CD14-positive monocyte (primary cell): Measurements from ENCODE around the gene SERTAD3. TPM values are rescaled to one million over a fixed set of nuclear protein-coding genes. Genes with fewer than 3 reads are reported as not detected.
A peak's percentile ranks its signal among the peaks of the same experiment; 100 is the strongest.

ENCODE experiments used
- DNase-seq, 3 donors: peaks; one replicate each; pipeline ENCODE4 v3.0.0-alpha.2; 2011 to 2022
- H2AFZ ChIP-seq: 2 replicates; pipeline ENCODE4 v1.6.0; 2012; ENCODE audit warnings: mild to moderate bottlenecking, low read depth, low read length, inconsistent platforms; ENCODE audit not compliant: insufficient read depth, poor library complexity, severe bottlenecking
- H3K27ac ChIP-seq, 2 donors: 1 replicate in 1 of 2; 2 replicates in 1 of 2; pipeline ENCODE4 v1.5.1; 2012 to 2013; ENCODE audit warnings: low read length in 2 of 2, control low read depth in 1 of 2, inconsistent platforms in 1 of 2, low read depth in 1 of 2, mild to moderate bottlenecking in 1 of 2
- H3K27me3 ChIP-seq, 2 donors: one replicate each; pipeline versions ENCODE4 v1.6.0 to v1.6.1; 2011 to 2013; ENCODE audit warnings: low read length in 2 of 2; ENCODE audit not compliant: control insufficient read depth in 2 of 2, insufficient read depth in 2 of 2
- H3K36me3 ChIP-seq, 2 donors: replicated peaks in 1 of 2; 1 replicate in 1 of 2; 2 replicates in 1 of 2; pipeline versions ENCODE4 v1.5.1 to v1.6.1; 2012 to 2013; ENCODE audit warnings: low read length in 2 of 2, control low read depth in 1 of 2, inconsistent platforms in 1 of 2, mild to moderate bottlenecking in 1 of 2; ENCODE audit not compliant: insufficient read depth in 2 of 2, control insufficient read depth in 1 of 2
- H3K4me1 ChIP-seq, 2 donors: 1 replicate in 1 of 2; 2 replicates in 1 of 2; pipeline versions ENCODE4 v1.5.1 to v1.6.1; 2012 to 2013; ENCODE audit warnings: low read length in 2 of 2, control low read depth in 1 of 2, inconsistent platforms in 1 of 2, mild to moderate bottlenecking in 1 of 2, moderate library complexity in 1 of 2; ENCODE audit not compliant: insufficient read depth in 2 of 2, control insufficient read depth in 1 of 2
- H3K4me2 ChIP-seq: replicated peaks from 2 replicates; pipeline ENCODE3; 2012; ENCODE audit warnings: low read length, moderate library complexity, mild to moderate bottlenecking; ENCODE audit not compliant: poor library complexity, severe bottlenecking; ENCODE audit errors: extremely low read depth
- H3K4me3 ChIP-seq, 3 experiments: fragments of 200-600 bp in 1 of 3; sonication (generic) in 1 of 3; replicated peaks in 1 of 3; 1 replicate in 2 of 3; 2 replicates in 1 of 3; pipeline ENCODE4 v1.5.1; 2011 to 2013; ENCODE audit warnings: low read length in 3 of 3, mild to moderate bottlenecking in 3 of 3, control low read depth in 2 of 3, low read depth in 2 of 3, inconsistent platforms in 1 of 3, moderate library complexity in 1 of 3
- H3K79me2 ChIP-seq: 2 replicates; pipeline ENCODE4 v1.6.0; 2012; ENCODE audit warnings: mild to moderate bottlenecking, control low read depth, inconsistent platforms, low read length, moderate library complexity; ENCODE audit not compliant: insufficient read depth
- H3K9ac ChIP-seq: 2 replicates; pipeline ENCODE4 v1.6.0; 2017; ENCODE audit warnings: low read length, mild to moderate bottlenecking; ENCODE audit not compliant: insufficient read depth, poor library complexity, severe bottlenecking
- H3K9me3 ChIP-seq, 2 donors: replicated peaks in 1 of 2; 1 replicate in 1 of 2; 2 replicates in 1 of 2; pipeline versions ENCODE4 v1.5.1 to v1.6.1; 2012 to 2013; ENCODE audit warnings: low read length in 2 of 2, control low read depth in 1 of 2; ENCODE audit not compliant: control insufficient read depth in 1 of 2, insufficient read depth in 1 of 2
- H4K20me1 ChIP-seq: 2 replicates; pipeline ENCODE4 v1.6.0; 2012; ENCODE audit warnings: mild to moderate bottlenecking, low read length, control low read depth, moderate library complexity; ENCODE audit not compliant: insufficient read depth
- H3K27ac Mint-ChIP-seq, 7 donors: one replicate each; pipeline ENCODE4 v1.8.0; 2020; ENCODE audit warnings: mild to moderate bottlenecking in 7 of 7, mixed read lengths in 7 of 7, moderate library complexity in 6 of 7, inconsistent platforms in 2 of 7
- H3K27me3 Mint-ChIP-seq, 3 donors: one replicate each; pipeline ENCODE4 v1.8.0; 2021 to 2022; ENCODE audit warnings: low read depth in 3 of 3, mild to moderate bottlenecking in 3 of 3, mixed read lengths in 3 of 3, moderate library complexity in 3 of 3, inconsistent platforms in 1 of 3
- H3K36me3 Mint-ChIP-seq, 2 donors: one replicate each; pipeline ENCODE4 v1.8.0; 2020; ENCODE audit warnings: mixed read lengths in 2 of 2, inconsistent platforms in 1 of 2, mild to moderate bottlenecking in 1 of 2
- H3K4me1 Mint-ChIP-seq: one replicate; pipeline ENCODE4 v1.8.0; 2020; ENCODE audit warnings: mild to moderate bottlenecking, mixed read lengths
- H3K4me3 Mint-ChIP-seq, 2 donors: one replicate each; pipeline ENCODE4 v1.8.0; 2020; ENCODE audit warnings: mild to moderate bottlenecking in 2 of 2, mixed read lengths in 2 of 2, moderate library complexity in 1 of 2
- H3K9me3 Mint-ChIP-seq, 7 donors: one replicate each; pipeline ENCODE4 v1.8.0; 2020 to 2022; ENCODE audit warnings: mixed read lengths in 7 of 7, mild to moderate bottlenecking in 6 of 7, moderate library complexity in 6 of 7, inconsistent platforms in 2 of 7
- WGBS: methylation state at CpG from one replicate; pipeline ENCODE4 v1.1.5; 2013; ENCODE audit warnings: missing lambda C conversion rate; ENCODE audit not compliant: insufficient coverage; 5-methylcytosine and 5-hydroxymethylcytosine counted together
- intact Hi-C, 2 donors: fragments of 100-400 bp; cut with micrococcal nuclease; formaldehyde crosslinking; loops; one replicate each; pipeline versions ENCODE4 v1.15.0 to v1.15.1; 2023
- polyA plus RNA-seq, 3 donors: library from polyadenylated mRNA; depleted of rRNA in 1 of 3; unstranded in 2 of 3; stranded (reverse) in 1 of 3; fragments of 300-500 nt in 2 of 3; fragments of >200 nt in 1 of 3; fragmentation: Illumina TruSeq in 2 of 3; gene quantifications; 1 replicate in 2 of 3; 2 replicates in 1 of 3; pipeline ENCODE4 v1.2.3, GENCODE V29; 2012 to 2021
- TF ChIP-seq, protein P1 (sequence below): fragments of 200-600 bp; IDR thresholded peaks from one replicate; pipeline ENCODE4 v1.8.0; 2022; ENCODE audit warnings: antibody characterized with exemption, mild to moderate bottlenecking

SERTAD3 gene
- polyA plus RNA-seq, 3 donors = 30.4 to 57.2 (median 49.4) TPM

DNA sequence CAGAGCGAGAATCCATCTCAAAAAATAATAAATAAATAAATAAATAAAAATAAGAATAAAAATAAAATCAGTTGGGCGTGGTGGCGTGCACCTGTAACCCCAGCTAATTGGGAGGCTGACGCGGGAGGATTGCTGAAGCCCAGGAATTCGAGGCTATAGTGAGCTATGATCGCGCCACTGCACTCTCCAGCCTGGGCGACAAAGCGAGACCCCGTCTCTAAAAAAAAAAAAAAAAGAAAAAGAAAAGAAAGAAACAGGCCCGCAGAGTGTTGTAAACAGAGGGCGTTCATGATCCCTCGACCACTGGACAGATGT lies 23.7 kb downstream of the SERTAD3 start:
- H3K4me2 ChIP-seq = peak overlapping the region; percentile 71
- TF ChIP-seq, protein P1, sequence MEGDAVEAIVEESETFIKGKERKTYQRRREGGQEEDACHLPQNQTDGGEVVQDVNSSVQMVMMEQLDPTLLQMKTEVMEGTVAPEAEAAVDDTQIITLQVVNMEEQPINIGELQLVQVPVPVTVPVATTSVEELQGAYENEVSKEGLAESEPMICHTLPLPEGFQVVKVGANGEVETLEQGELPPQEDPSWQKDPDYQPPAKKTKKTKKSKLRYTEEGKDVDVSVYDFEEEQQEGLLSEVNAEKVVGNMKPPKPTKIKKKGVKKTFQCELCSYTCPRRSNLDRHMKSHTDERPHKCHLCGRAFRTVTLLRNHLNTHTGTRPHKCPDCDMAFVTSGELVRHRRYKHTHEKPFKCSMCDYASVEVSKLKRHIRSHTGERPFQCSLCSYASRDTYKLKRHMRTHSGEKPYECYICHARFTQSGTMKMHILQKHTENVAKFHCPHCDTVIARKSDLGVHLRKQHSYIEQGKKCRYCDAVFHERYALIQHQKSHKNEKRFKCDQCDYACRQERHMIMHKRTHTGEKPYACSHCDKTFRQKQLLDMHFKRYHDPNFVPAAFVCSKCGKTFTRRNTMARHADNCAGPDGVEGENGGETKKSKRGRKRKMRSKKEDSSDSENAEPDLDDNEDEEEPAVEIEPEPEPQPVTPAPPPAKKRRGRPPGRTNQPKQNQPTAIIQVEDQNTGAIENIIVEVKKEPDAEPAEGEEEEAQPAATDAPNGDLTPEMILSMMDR = no peak

DNA sequence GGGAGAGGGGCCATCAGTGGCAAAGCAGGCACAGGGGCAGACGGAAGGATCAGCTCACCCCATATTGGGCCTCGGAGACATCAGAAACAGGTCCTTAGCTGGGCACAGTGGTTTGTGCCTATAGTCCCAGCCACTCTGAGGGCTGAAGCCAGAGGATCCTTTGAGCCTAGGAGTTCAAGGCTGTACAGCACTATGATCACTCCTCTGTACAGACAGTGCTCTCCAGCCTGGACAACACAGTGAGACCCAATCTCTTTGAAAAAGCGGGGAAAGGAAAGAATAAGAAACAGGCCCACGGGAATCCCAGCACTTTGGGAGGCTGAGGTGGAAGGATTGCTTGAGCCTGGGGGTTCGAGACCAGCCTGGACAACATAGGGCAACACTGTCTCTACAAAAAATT lies 24.4 kb downstream of the SERTAD3 start:
- 100% methylated on average over 5 of the region's 5 CpGs for WGBS
- Histone ChIP-seq H3K36me3 (peaks cover 12 to 13% of the 10 kb centered on the region in 2 donors), H3K27ac (no peak overlapping the region), H3K9me3 (no peaks in the 10 kb centered on the region), H3K79me2 (peaks cover 31% of the 10 kb centered on the region), H3K4me2 (no peak overlapping the region), H2AFZ (no peak overlapping the region), H3K4me1 (peaks cover 43 to 59% of the 10 kb centered on the region in 2 donors), H3K27me3 (no peaks in the 10 kb centered on the region), H3K4me3 (no peak overlapping the region), H3K9ac (no peak overlapping the region), H4K20me1 (peaks cover 16% of the 10 kb centered on the region)
- Mint-ChIP-seq H3K27me3 (peaks cover 1 to 6% (median 4%) of the 10 kb centered on the region in 3 donors), H3K36me3 (peaks cover 13 to 15% of the 10 kb centered on the region in 2 donors), H3K4me3 (no peak overlapping the region), H3K9me3 (peaks cover 0 to 3% (median 0%) of the 10 kb centered on the region in 7 donors), H3K4me1 (peaks cover 53% of the 10 kb centered on the region), H3K27ac (peak overlapping the region in 2 of 7 donors; percentile 20 to 62)
- intact Hi-C loops = loop anchor here (1.0 to 10.0 kb wide), 3 partner anchors 25 to 115 kb away; partner anchors contain the start of genes BLVRB (in 1 of the 2) and SERTAD3 (in 1 of the 2)
- no peak for DNase-seq
- TF ChIP-seq, protein P1 = no peak

More for the DNA sequence above, 23.7 kb downstream of the SERTAD3 start:
- H3K4me3 ChIP-seq = peak overlapping the region; percentile 58 to 90 (median 90)
- Mint-ChIP-seq H3K36me3 (peaks cover 14 to 15% of the 10 kb centered on the region in 2 donors), H3K4me1 (peaks cover 50% of the 10 kb centered on the region), H3K27me3 (peaks cover 1 to 6% (median 4%) of the 10 kb centered on the region in 3 donors), H3K27ac (peak overlapping the region; percentile 89 to 95 (median 93)), H3K9me3 (peaks cover 0 to 3% (median 0%) of the 10 kb centered on the region in 7 donors), H3K4me3 (peak overlapping the region; percentile 87 to 91)
- peaks cover 22% of the 10 kb centered on the region for H4K20me1 ChIP-seq
- 63% methylated on average over 13 of the region's 14 CpGs for WGBS
- no peaks in the 10 kb centered on the region for H3K9me3 ChIP-seq
- H3K27me3 ChIP-seq = no peaks in the 10 kb centered on the region
- intact Hi-C loops = loop anchor here (1.0 to 10.0 kb wide), 3 partner anchors 24 to 116 kb away; partner anchors contain the start of genes BLVRB (in 1 of the 2) and SERTAD3 (in 1 of the 2)
- DNase-seq = no peak
- peaks cover 40 to 55% of the 10 kb centered on the region in 2 donors for H3K4me1 ChIP-seq
- peak overlapping the region; percentile 68 for H2AFZ ChIP-seq
- H3K79me2 ChIP-seq = peaks cover 37% of the 10 kb centered on the region
- H3K27ac ChIP-seq = peak overlapping the region; percentile 88 to 90
- peak overlapping the region; percentile 85 for H3K9ac ChIP-seq
- peaks cover 12 to 13% of the 10 kb centered on the region in 2 donors for H3K36me3 ChIP-seq
